ENCODE measurements around the gene SAMD14. TPM values are rescaled to one million over a fixed set of nuclear protein-coding genes. Genes with fewer than 3 reads are reported as not detected.

Gene SAMD14
- total and polyA plus RNA-seq, 3 donors from 2014 or later = 3.2 to 5.2 (median 3.3) TPM

DNA sequence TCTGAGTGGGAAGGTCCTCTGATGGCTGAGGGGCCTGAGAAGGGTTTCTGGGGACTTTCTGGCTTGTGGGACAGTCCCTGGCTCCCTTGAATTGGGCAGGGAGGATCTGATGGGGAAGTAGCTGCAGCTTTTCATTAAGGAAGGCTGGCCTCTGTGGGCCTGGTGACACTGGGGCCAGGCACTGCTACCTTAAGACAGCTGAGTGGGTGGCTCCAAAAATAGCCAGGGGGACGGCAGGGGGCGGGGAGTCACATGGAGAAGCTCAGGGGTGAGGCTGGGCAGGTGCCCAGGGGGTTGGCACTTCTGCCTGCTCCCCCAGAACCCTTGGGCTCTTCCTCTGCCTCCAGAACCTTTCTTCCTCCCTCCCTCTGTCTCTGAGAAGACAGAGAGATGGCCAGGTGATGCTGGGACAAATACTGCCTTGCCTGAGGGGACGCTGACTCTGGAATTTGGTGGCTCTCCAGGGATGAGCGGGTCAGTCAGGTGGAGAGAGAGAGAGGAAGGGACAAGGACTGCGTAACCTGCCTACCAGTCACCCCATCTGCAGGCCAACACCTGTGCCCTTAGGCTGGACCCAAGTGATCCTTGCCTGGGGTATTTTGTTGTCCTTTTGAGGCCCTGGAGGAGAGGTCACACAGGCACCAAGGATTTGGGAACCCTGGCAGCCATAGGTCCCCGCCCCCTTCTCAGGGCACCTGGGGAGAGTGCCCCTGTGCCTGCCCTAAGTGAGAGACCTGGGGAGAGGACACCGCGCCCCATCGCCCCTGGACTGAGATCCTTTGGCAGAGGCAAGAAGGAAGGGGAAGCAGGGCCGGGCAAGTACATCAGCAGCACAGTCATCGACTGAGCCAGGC is 34.1 kb upstream of the SAMD14 start:
- H3K27me3 ChIP-seq = no peaks in the 10 kb centered on the region
- no peaks in the 10 kb centered on the region for H3K9me3 ChIP-seq
- WGBS, 2 donors = 86% methylated on average over 6 to 11 of the region's 11 CpGs
- H3K27ac ChIP-seq = no peak overlapping the region
- H3K4me1 ChIP-seq = peaks cover 5% of the 10 kb centered on the region
- H3K36me3 ChIP-seq (ENCODE audit: low read depth, missing control alignments) = no peaks in the 10 kb centered on the region
- intact Hi-C loops (cut with DNase I; ENCODE audit: low total_unique reads) = no loop called here
- no peak for TF ChIP-seq POLR2A (IDR thresholded peaks at IDR 0.05)
- TF ChIP-seq, protein P1, sequence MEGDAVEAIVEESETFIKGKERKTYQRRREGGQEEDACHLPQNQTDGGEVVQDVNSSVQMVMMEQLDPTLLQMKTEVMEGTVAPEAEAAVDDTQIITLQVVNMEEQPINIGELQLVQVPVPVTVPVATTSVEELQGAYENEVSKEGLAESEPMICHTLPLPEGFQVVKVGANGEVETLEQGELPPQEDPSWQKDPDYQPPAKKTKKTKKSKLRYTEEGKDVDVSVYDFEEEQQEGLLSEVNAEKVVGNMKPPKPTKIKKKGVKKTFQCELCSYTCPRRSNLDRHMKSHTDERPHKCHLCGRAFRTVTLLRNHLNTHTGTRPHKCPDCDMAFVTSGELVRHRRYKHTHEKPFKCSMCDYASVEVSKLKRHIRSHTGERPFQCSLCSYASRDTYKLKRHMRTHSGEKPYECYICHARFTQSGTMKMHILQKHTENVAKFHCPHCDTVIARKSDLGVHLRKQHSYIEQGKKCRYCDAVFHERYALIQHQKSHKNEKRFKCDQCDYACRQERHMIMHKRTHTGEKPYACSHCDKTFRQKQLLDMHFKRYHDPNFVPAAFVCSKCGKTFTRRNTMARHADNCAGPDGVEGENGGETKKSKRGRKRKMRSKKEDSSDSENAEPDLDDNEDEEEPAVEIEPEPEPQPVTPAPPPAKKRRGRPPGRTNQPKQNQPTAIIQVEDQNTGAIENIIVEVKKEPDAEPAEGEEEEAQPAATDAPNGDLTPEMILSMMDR (IDR thresholded peaks at IDR 0.05) = no peak
- DNase-seq = no peak
- no peak overlapping the region for H3K4me3 ChIP-seq

DNA sequence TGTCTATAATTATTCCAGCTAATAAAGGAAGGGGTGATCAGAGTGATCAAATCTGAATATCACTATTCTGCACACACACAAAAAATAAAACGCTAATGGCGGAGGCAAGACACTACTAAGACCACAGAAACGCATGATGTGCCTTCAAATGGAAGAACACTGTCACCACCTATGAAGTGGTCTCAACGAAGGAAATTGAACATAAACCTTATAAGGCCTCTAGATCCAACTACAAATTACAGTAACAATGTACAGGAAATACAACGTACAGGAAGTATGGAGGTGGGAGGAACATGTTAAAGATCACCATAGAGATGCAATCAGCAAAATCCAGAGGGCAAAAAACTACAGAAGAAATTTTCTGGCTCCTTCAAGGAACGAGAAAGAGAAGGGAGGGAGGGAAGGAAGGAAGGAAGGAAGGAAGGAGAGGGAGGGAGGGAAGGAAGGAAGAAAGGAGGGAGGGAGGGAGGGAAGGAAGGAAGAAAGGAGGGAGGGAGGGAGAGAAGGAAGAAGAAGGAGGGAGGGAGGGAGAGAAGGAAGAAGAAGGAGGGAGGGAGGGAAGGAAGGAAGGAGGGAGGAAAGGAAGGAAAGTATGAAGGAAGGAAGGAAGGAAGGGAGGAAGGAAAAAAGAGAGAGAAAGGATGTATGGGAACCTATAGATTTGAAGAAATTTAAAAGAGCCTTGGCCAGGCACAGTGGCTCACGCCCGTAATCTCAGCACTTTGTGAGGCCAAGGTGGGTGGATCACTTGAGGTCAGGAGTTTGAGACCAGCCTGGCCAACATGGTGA is 32.7 kb upstream of the SAMD14 start:
- no peaks in the 10 kb centered on the region for H3K27me3 ChIP-seq
- no peak for TF ChIP-seq POLR2A (IDR thresholded peaks at IDR 0.05)
- TF ChIP-seq, protein P1 (IDR thresholded peaks at IDR 0.05) = no peak
- 68 to 71% methylated on average over 8 of the region's 8 CpGs for WGBS, 2 donors
- H3K4me3 ChIP-seq = no peak overlapping the region
- no peak overlapping the region for H3K27ac ChIP-seq
- no peaks in the 10 kb centered on the region for H3K9me3 ChIP-seq
- H3K4me1 ChIP-seq = peaks cover 5% of the 10 kb centered on the region
- intact Hi-C loops (cut with DNase I; ENCODE audit: low total_unique reads) = no loop called here
- DNase-seq = no peak
- H3K36me3 ChIP-seq (ENCODE audit: low read depth, missing control alignments) = no peaks in the 10 kb centered on the region

DNA sequence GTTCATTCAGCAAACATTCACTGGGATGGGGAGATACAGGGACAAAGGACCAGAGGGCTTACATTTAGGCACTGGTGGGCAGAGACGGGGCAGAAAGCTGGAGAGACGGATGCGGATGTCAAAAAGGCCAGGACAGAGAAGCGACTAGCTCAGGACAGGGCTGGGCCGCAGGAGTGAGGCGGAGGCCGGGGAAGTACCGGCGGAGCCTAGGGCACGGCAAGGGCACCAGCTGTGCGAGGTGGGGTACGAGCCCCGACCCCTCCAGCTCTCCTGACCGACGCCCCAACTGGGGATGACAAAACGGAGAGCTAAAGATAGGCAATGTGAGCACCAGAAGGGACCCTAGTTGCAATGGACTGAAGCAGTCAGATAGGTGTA is 31.9 kb upstream of the SAMD14 start:
- TF ChIP-seq, protein P1 (IDR thresholded peaks at IDR 0.05) = no peak
- TF ChIP-seq POLR2A (IDR thresholded peaks at IDR 0.05) = no peak
- Histone ChIP-seq H3K4me1 (peaks cover 5% of the 10 kb centered on the region), H3K36me3 (ENCODE audit: low read depth, missing control alignments) (no peaks in the 10 kb centered on the region), H3K27ac (no peak overlapping the region), H3K4me3 (peak overlapping the region; percentile 35 to 69), H3K27me3 (no peaks in the 10 kb centered on the region), H3K9me3 (no peaks in the 10 kb centered on the region)
- WGBS, 2 donors = 35 to 44% methylated on average over 16 of the region's 16 CpGs
- no peak for DNase-seq
- intact Hi-C loops (cut with DNase I; ENCODE audit: low total_unique reads) = no loop called here

DNA sequence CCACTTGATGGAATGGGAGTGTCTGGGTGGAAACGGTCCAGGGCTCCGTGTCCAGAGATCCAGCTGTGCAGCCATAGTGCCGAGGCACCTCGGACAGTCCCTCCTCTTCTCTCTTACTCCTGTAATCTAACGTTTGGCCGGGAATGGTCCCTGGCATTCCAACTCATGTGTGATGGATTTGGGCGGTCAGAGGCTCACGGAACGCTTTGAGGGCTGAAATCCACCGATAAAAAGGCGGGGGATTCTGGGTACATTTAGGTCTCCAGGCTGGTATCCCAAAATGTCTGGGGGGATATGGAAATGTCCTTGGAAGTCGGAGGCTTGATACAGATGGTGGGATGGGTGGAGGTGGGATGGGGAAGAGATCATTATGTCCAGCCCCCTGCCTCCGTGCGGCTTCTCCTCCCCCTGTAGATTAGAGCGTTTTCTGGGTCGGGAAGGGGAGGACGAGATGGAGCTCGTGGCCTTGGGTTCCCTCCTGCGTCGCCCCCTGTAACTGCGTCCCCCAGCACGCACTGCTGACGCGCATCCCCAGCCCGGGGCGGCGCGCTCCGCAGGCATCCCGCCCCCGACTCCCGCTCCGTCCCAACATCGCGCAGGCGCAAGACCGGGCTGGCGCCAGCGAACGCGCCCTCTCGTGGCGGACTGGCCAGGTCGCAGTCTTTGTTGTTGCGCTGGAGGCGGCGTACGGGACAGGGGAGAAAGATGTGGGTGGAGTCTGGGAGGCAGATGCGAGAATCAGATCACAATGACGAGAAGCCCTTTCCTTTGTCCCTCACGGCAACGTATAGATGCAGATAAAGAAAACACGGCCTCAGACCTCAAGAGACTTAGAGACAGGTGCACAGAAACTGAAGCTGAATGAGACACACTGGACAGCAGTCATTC is 31.3 kb upstream of the SAMD14 start:
- no peaks in the 10 kb centered on the region for H3K27me3 ChIP-seq
- peak overlapping the region; percentile 16 to 79 for H3K27ac ChIP-seq
- TF ChIP-seq POLR2A (IDR thresholded peaks at IDR 0.05) = no peak
- TF ChIP-seq, protein P1 (IDR thresholded peaks at IDR 0.05) = peak; percentile 91 to 99 (median 98)
- no peaks in the 10 kb centered on the region for H3K36me3 ChIP-seq (ENCODE audit: low read depth, missing control alignments)
- H3K4me1 ChIP-seq = peaks cover 4% of the 10 kb centered on the region
- H3K9me3 ChIP-seq = no peaks in the 10 kb centered on the region
- DNase-seq = peak; percentile 93
- WGBS, 2 donors = 0 to 1% methylated on average over 38 to 53 of the region's 53 CpGs
- intact Hi-C loops (cut with DNase I; ENCODE audit: low total_unique reads) = no loop called here
- H3K4me3 ChIP-seq = peak overlapping the region; percentile 35 to 69
